ENCODE data around the gene TMBIM6. TPM values are rescaled to one million over a fixed set of nuclear protein-coding genes. Genes with fewer than 3 reads are reported as not detected.

TMBIM6 gene
- total and polyA plus RNA-seq, 9 of the 15 experiments (the other 6 are each of a cell fraction or from before 2014, with no cell fraction given): 147 to 1,288 (median 352) TPM

DNA sequence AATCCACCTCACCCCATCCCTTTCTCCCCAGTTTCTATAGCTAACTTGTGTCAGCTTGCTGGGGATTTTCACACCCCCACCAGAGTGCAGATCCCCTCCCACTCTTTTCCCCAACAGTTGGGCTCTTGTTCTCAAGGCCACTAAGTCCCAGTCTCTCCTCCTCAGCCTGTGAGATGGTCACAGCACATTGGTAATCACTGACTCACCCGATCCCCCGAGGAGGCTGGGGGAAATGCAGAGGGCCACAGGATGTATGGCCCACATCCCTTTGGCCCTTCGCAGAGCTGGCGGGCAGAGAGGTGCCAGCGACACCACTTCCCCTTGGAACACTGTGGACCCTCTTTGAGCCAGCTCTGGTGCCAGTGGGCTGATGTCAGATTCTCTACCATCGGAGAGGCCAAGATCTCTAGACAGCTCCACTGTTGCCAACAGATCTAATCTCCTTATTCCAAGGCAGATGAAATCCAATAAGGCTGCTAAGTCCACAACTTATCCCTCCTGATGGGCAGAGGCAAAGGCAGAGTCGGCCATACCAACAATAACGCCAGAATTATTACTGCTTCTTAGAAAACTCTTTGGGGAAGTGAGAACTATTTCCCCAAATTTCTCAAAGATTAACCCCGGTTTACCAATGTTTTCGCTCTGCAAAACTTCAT, 35.8 kb upstream of the TMBIM6 start (continued):
- TF ChIP-seq ZBTB1 (CRISPR knock-in tag; IDR thresholded peaks at IDR 0.05; ENCODE audit: borderline replicate concordance, low read depth) (no peak), ZNF23 (CRISPR knock-in tag; IDR thresholded peaks at IDR 0.05) (no peak), ZNF77 (CRISPR knock-in tag; IDR thresholded peaks at IDR 0.05) (no peak), SMARCA4 (IDR thresholded peaks at IDR 0.05) (0 out of 2 replicates have a peak, but pooled peaks have one; percentile 14), JUND (IDR thresholded peaks at IDR 0.05; ENCODE audit: borderline replicate concordance, low read depth, low read length) (0 out of 2 replicates have a peak, but pooled peaks have one; percentile 16), JUND (tag; IDR thresholded peaks at IDR 0.05; ENCODE audit: borderline replicate concordance, low read depth, low read length) (no peak), ZBTB7A (IDR thresholded peaks at IDR 0.05; ENCODE audit: borderline replicate concordance, control insufficient read depth, low read depth, low read length) (peak; percentile 18; the same call in 1 of the 2 replicates), NR4A1 (CRISPR knock-in tag; IDR thresholded peaks at IDR 0.05) (no peak), NR4A1 (tag; IDR thresholded peaks at IDR 0.05) (no peak), MED1 (CRISPR knock-in tag; IDR thresholded peaks at IDR 0.05; ENCODE audit: borderline replicate concordance) (no peak)
- TF ChIP-seq, protein P1, sequence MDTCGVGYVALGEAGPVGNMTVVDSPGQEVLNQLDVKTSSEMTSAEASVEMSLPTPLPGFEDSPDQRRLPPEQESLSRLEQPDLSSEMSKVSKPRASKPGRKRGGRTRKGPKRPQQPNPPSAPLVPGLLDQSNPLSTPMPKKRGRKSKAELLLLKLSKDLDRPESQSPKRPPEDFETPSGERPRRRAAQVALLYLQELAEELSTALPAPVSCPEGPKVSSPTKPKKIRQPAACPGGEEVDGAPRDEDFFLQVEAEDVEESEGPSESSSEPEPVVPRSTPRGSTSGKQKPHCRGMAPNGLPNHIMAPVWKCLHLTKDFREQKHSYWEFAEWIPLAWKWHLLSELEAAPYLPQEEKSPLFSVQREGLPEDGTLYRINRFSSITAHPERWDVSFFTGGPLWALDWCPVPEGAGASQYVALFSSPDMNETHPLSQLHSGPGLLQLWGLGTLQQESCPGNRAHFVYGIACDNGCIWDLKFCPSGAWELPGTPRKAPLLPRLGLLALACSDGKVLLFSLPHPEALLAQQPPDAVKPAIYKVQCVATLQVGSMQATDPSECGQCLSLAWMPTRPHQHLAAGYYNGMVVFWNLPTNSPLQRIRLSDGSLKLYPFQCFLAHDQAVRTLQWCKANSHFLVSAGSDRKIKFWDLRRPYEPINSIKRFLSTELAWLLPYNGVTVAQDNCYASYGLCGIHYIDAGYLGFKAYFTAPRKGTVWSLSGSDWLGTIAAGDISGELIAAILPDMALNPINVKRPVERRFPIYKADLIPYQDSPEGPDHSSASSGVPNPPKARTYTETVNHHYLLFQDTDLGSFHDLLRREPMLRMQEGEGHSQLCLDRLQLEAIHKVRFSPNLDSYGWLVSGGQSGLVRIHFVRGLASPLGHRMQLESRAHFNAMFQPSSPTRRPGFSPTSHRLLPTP (IDR thresholded peaks at IDR 0.05; ENCODE audit: borderline replicate concordance, extremely low read depth, insufficient read length): no peak
- TF ChIP-seq, protein P2, sequence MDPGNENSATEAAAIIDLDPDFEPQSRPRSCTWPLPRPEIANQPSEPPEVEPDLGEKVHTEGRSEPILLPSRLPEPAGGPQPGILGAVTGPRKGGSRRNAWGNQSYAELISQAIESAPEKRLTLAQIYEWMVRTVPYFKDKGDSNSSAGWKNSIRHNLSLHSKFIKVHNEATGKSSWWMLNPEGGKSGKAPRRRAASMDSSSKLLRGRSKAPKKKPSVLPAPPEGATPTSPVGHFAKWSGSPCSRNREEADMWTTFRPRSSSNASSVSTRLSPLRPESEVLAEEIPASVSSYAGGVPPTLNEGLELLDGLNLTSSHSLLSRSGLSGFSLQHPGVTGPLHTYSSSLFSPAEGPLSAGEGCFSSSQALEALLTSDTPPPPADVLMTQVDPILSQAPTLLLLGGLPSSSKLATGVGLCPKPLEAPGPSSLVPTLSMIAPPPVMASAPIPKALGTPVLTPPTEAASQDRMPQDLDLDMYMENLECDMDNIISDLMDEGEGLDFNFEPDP (CRISPR knock-in tag; IDR thresholded peaks at IDR 0.05): no peak
- TF ChIP-seq, protein P3, sequence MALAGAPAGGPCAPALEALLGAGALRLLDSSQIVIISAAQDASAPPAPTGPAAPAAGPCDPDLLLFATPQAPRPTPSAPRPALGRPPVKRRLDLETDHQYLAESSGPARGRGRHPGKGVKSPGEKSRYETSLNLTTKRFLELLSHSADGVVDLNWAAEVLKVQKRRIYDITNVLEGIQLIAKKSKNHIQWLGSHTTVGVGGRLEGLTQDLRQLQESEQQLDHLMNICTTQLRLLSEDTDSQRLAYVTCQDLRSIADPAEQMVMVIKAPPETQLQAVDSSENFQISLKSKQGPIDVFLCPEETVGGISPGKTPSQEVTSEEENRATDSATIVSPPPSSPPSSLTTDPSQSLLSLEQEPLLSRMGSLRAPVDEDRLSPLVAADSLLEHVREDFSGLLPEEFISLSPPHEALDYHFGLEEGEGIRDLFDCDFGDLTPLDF (CRISPR knock-in tag; IDR thresholded peaks at IDR 0.05): no peak
- TF ChIP-seq, protein P4, sequence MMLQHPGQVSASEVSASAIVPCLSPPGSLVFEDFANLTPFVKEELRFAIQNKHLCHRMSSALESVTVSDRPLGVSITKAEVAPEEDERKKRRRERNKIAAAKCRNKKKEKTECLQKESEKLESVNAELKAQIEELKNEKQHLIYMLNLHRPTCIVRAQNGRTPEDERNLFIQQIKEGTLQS (IDR thresholded peaks at IDR 0.05): peak; percentile 38; the same call in 1 of the 2 replicates
- TF ChIP-seq, protein P4 (CRISPR knock-in tag; conservative IDR thresholded peaks at IDR 0.05): no peak
- TF ChIP-seq, protein P5, sequence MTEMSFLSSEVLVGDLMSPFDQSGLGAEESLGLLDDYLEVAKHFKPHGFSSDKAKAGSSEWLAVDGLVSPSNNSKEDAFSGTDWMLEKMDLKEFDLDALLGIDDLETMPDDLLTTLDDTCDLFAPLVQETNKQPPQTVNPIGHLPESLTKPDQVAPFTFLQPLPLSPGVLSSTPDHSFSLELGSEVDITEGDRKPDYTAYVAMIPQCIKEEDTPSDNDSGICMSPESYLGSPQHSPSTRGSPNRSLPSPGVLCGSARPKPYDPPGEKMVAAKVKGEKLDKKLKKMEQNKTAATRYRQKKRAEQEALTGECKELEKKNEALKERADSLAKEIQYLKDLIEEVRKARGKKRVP (CRISPR knock-in tag; IDR thresholded peaks at IDR 0.05): no peak
- TF ChIP-seq, protein P6, sequence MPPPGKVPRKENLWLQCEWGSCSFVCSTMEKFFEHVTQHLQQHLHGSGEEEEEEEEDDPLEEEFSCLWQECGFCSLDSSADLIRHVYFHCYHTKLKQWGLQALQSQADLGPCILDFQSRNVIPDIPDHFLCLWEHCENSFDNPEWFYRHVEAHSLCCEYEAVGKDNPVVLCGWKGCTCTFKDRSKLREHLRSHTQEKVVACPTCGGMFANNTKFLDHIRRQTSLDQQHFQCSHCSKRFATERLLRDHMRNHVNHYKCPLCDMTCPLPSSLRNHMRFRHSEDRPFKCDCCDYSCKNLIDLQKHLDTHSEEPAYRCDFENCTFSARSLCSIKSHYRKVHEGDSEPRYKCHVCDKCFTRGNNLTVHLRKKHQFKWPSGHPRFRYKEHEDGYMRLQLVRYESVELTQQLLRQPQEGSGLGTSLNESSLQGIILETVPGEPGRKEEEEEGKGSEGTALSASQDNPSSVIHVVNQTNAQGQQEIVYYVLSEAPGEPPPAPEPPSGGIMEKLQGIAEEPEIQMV (tag; conservative IDR thresholded peaks at IDR 0.05; ENCODE audit: low read depth): no peak

Data from K562 (cell line).